Adipocyte (in vitro differentiated cells): ENCODE measurements around the gene SLC25A4.
"Not testable (repeated sequence)": the region's sequence is repeated elsewhere in the genome, so short reads cannot be mapped to it uniquely, and the experiment has no call there.

ENCODE experiments used
- DNase-seq: peaks from one replicate; pipeline ENCODE4 v3.0.0-alpha.2; 2015; ENCODE audit warnings: low read depth
- H3K27me3 ChIP-seq: replicated peaks from 2 replicates; pipeline ENCODE4 v1.7.0; 2013; ENCODE audit warnings: mild to moderate bottlenecking, low read length, moderate library complexity; ENCODE audit not compliant: control insufficient read depth, insufficient read depth
- H3K36me3 ChIP-seq: 2 replicates; pipeline ENCODE4 v1.7.0; 2013; ENCODE audit warnings: low read length, mild to moderate bottlenecking, moderate library complexity; ENCODE audit not compliant: control insufficient read depth, insufficient read depth, severe bottlenecking
- H3K4me1 ChIP-seq: 2 replicates; pipeline ENCODE4 v1.7.0; 2013; ENCODE audit warnings: mild to moderate bottlenecking, low read length, moderate library complexity; ENCODE audit not compliant: control insufficient read depth, insufficient read depth
- H3K4me3 ChIP-seq: 2 replicates; pipeline ENCODE4 v1.7.0; 2013; ENCODE audit warnings: mild to moderate bottlenecking, low read length, moderate library complexity
- H3K9ac ChIP-seq: 2 replicates; pipeline ENCODE4 v1.7.0; 2013; ENCODE audit warnings: mild to moderate bottlenecking, low read length, moderate library complexity
- H3K9me3 ChIP-seq: 2 replicates; pipeline ENCODE4 v1.7.0; 2013; ENCODE audit warnings: mild to moderate bottlenecking, low read length, moderate library complexity; ENCODE audit not compliant: control insufficient read depth

The SLC25A4 gene

GRCh38 chr4:185108185-185108584 is 34.9 kb upstream of the SLC25A4 start:
- Histone ChIP-seq H3K9me3 (no peaks in the 10 kb centered on the region), H3K27me3 (no peaks in the 10 kb centered on the region), H3K36me3 (no peaks in the 10 kb centered on the region), H3K4me3 (no peak overlapping the region), H3K4me1 (peaks cover 20% of the 10 kb centered on the region), H3K9ac (no peak overlapping the region)
- DNase-seq, result no peak

GRCh38 chr4:185108669-185109068 is 34.4 kb upstream of the SLC25A4 start:
- H3K4me1 ChIP-seq, result peaks cover 24% of the 10 kb centered on the region
- DNase-seq, result no peak
- no peak overlapping the region for H3K4me3 ChIP-seq

GRCh38 chr4:185109736-185110135 is 33.3 kb upstream of the SLC25A4 start:
- Histone ChIP-seq H3K27me3 (no peaks in the 10 kb centered on the region), H3K9me3 (no peaks in the 10 kb centered on the region), H3K36me3 (no peaks in the 10 kb centered on the region), H3K4me1 (peaks cover 26% of the 10 kb centered on the region), H3K9ac (no peak overlapping the region), H3K4me3 (no peak overlapping the region)
- no peak for DNase-seq

More at GRCh38 chr4:185108669-185109068, 34.4 kb upstream of the SLC25A4 start:
- no peak overlapping the region for H3K9ac ChIP-seq
- no peaks in the 10 kb centered on the region for H3K9me3 ChIP-seq
- no peaks in the 10 kb centered on the region for H3K27me3 ChIP-seq
- no peaks in the 10 kb centered on the region for H3K36me3 ChIP-seq

- H3K27me3 ChIP-seq, result no peaks in the 10 kb centered on the region
- H3K9me3 ChIP-seq, result no peaks in the 10 kb centered on the region
- peaks cover 26% of the 10 kb centered on the region for H3K4me1 ChIP-seq
- no peak for DNase-seq
- no peaks in the 10 kb centered on the region for H3K36me3 ChIP-seq
- no peak overlapping the region for H3K4me3 ChIP-seq
- no peak overlapping the region for H3K9ac ChIP-seq
These were observed 32.7 kb upstream of the SLC25A4 start for GRCh38 chr4:185110375-185110823.

- H3K9ac ChIP-seq, result no peak overlapping the region
- DNase-seq, result peak; percentile 83
- peak overlapping the region; percentile 5 for H3K4me3 ChIP-seq
- no peaks in the 10 kb centered on the region for H3K27me3 ChIP-seq
- no peaks in the 10 kb centered on the region for H3K9me3 ChIP-seq
- H3K4me1 ChIP-seq, result peaks cover 37% of the 10 kb centered on the region
- no peaks in the 10 kb centered on the region for H3K36me3 ChIP-seq
These were observed 31.0 kb upstream of the SLC25A4 start for GRCh38 chr4:185112104-185112503.

GRCh38 chr4:185113340-185113739 is 29.7 kb upstream of the SLC25A4 start:
- peak; percentile 39 for DNase-seq
- Histone ChIP-seq H3K27me3 (no peaks in the 10 kb centered on the region), H3K9ac (no peak overlapping the region), H3K36me3 (no peaks in the 10 kb centered on the region), H3K4me3 (no peak overlapping the region), H3K9me3 (no peaks in the 10 kb centered on the region), H3K4me1 (peaks cover 37% of the 10 kb centered on the region)

- Histone ChIP-seq H3K27me3 (no peaks in the 10 kb centered on the region), H3K9me3 (no peaks in the 10 kb centered on the region), H3K4me1 (peaks cover 37% of the 10 kb centered on the region), H3K4me3 (peak overlapping the region; percentile 1), H3K9ac (no peak overlapping the region), H3K36me3 (no peaks in the 10 kb centered on the region)
- peak; percentile 74 for DNase-seq
These were observed 27.2 kb upstream of the SLC25A4 start for GRCh38 chr4:185115827-185116232.

GRCh38 chr4:185117300-185117934 is 25.6 kb upstream of the SLC25A4 start:
- no peak overlapping the region for H3K9ac ChIP-seq
- H3K27me3 ChIP-seq, result no peaks in the 10 kb centered on the region
- no peak for DNase-seq
- H3K4me3 ChIP-seq, result no peak overlapping the region
- peaks cover 24% of the 10 kb centered on the region for H3K4me1 ChIP-seq
- H3K9me3 ChIP-seq, result no peaks in the 10 kb centered on the region
- no peaks in the 10 kb centered on the region for H3K36me3 ChIP-seq

GRCh38 chr4:185118876-185119275 is 24.2 kb upstream of the SLC25A4 start:
- no peak for DNase-seq
- Histone ChIP-seq H3K4me1 (peaks cover 10% of the 10 kb centered on the region), H3K9ac (no peak overlapping the region), H3K27me3 (no peaks in the 10 kb centered on the region), H3K9me3 (no peaks in the 10 kb centered on the region), H3K36me3 (no peaks in the 10 kb centered on the region), H3K4me3 (no peak overlapping the region)

- DNase-seq, H3K36me3 ChIP-seq, H3K9me3 ChIP-seq, H3K27me3 ChIP-seq, H3K4me3 ChIP-seq, H3K9ac ChIP-seq: not testable (repeated sequence)
- H3K4me1 ChIP-seq, result peaks cover 10% of the 10 kb centered on the region
These were observed 23.6 kb upstream of the SLC25A4 start for GRCh38 chr4:185119467-185119866.

- no peak for DNase-seq
These were observed 23.0 kb upstream of the SLC25A4 start for GRCh38 chr4:185119927-185120630.

More at GRCh38 chr4:185119927-185120630, 23.0 kb upstream of the SLC25A4 start:
- Histone ChIP-seq H3K36me3 (no peaks in the 10 kb centered on the region), H3K9ac (no peak overlapping the region), H3K4me3 (no peak overlapping the region), H3K4me1 (peaks cover 10% of the 10 kb centered on the region), H3K27me3 (no peaks in the 10 kb centered on the region), H3K9me3 (no peaks in the 10 kb centered on the region)
